HEK293T (cell line): ENCODE data around the gene SNX21.

Experiments used
- CTCF ChIA-PET: fragments of 350-600 bp; formaldehyde crosslinking; extraction: SDS; loops from one replicate; lab custom pipeline; 2021; ENCODE audit warnings: antibody characterized with exemption, inconsistent platforms; lab: Yijun Ruan, JAX
- POLR2A ChIA-PET: fragments of 350-600 bp; formaldehyde crosslinking; extraction: SDS; loops from one replicate; lab custom pipeline; 2020; ENCODE audit warnings: antibody characterized with exemption, inconsistent platforms; lab: Yijun Ruan, JAX
- DNase-seq: peaks from one replicate; pipeline ENCODE4 v3.0.0; 2012; ENCODE audit warnings: mixed read lengths; ENCODE audit errors: extremely low spot score
- ARNT ChIP-seq: fragments of 450-650 bp; IDR thresholded peaks from 2 replicates; pipeline ENCODE4 v1.6.1; 2017; ENCODE audit warnings: mild to moderate bottlenecking
- BHLHE40 ChIP-seq: fragments of 450-650 bp; IDR thresholded peaks from 2 replicates; pipeline ENCODE4 v1.6.1; 2016; ENCODE audit warnings: mild to moderate bottlenecking, moderate library complexity, borderline replicate concordance
- CTBP1 ChIP-seq: fragments of 450-650 bp; IDR thresholded peaks from 2 replicates; pipeline ENCODE4 v1.6.1; 2016; ENCODE audit warnings: borderline replicate concordance
- ELF4 ChIP-seq: fragments of 450-650 bp; IDR thresholded peaks from 2 replicates; pipeline ENCODE4 v1.6.1; 2017; ENCODE audit warnings: antibody characterized with exemption
- FOXA1 ChIP-seq: fragments of 450-650 bp; IDR thresholded peaks from 2 replicates; pipeline ENCODE4 v1.6.1; 2016; ENCODE audit warnings: mild to moderate bottlenecking
- FOXK2 ChIP-seq: fragments of 450-650 bp; IDR thresholded peaks from 2 replicates; pipeline ENCODE4 v1.6.1; 2016; ENCODE audit warnings: mild to moderate bottlenecking
- FOXM1 ChIP-seq: fragments of 450-650 bp; IDR thresholded peaks from 2 replicates; pipeline ENCODE4 v1.6.1; 2017; ENCODE audit warnings: mild to moderate bottlenecking, borderline replicate concordance
- HDGF ChIP-seq: fragments of 450-650 bp; IDR thresholded peaks from 2 replicates; pipeline ENCODE4 v1.6.1; 2017; ENCODE audit warnings: antibody characterized with exemption, borderline replicate concordance
- L3MBTL2 ChIP-seq: fragments of 450-650 bp; conservative IDR thresholded peaks from 2 replicates; pipeline ENCODE4 v1.6.1; 2016; ENCODE audit warnings: mild to moderate bottlenecking
- LEF1 ChIP-seq: fragments of 450-650 bp; IDR thresholded peaks from 2 replicates; pipeline ENCODE4 v1.6.1; 2017; ENCODE audit warnings: mild to moderate bottlenecking, borderline replicate concordance
- NFRKB ChIP-seq: fragments of 450-650 bp; IDR thresholded peaks from 2 replicates; pipeline ENCODE4 v1.6.1; 2016; ENCODE audit warnings: mild to moderate bottlenecking, moderate library complexity
- SP1 ChIP-seq: fragments of 450-650 bp; IDR thresholded peaks from 2 replicates; pipeline ENCODE4 v1.6.1; 2017
- SUZ12 ChIP-seq: fragments of 450-650 bp; IDR thresholded peaks from 2 replicates; pipeline ENCODE4 v1.6.1; 2016; ENCODE audit warnings: mild to moderate bottlenecking
- TARDBP ChIP-seq: fragments of 450-650 bp; IDR thresholded peaks from 2 replicates; pipeline ENCODE4 v1.6.1; 2016
- ZNF384 ChIP-seq: fragments of 450-650 bp; IDR thresholded peaks from 2 replicates; pipeline ENCODE4 v1.6.1; 2016
- TF ChIP-seq, protein P1 (sequence below): fragments of 450-650 bp; IDR thresholded peaks from 2 replicates; pipeline ENCODE4 v1.6.1; 2016

SNX21 gene

DNA sequence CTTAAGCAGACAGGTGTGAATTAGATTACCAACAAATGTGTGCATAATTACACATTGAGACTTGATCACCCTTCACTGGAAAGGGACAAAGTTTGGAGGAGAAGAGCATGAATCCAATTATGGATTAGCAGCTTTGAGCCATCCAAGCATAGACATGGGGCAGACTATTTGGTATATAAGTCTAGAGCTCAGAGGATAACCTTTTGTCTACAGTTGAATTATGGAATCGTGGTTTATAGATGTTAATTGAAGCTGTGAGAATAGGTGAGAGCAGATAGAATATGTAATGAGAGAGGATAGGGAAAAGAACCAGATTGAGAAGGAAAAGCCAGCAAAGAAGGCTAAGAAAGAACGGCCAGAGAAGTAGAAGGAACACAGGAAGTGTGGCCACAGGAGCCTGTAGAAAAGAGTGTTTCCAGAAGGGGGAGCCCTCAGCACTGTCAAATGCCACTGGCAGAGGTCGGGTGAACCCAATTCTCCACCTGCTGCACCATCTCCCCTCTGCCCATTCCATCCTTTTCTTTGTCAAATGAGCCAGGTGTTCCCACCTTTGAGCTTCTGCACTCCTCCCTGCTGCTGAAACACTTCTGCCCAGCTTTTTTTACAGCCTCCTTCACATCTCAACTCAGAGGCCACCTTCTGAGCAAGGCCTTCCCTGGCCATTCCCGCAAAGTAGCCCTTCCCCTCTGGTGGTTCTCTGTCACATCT, 34.5 kb upstream of the SNX21 start:
- ChIA-PET CTCF (interaction anchor here (0.6 to 1.3 kb wide), 7 partner anchors 28 to 426 kb away, joined by 3 read pairs; partner anchors contain the start of gene SNX21), POLR2A (interaction anchor here (1.0 kb wide), 1 partner anchor 14 kb away, joined by 4 read pairs; the partner anchor contains the start of gene UBE2C)
- no peak for TF ChIP-seq SUZ12
- no peak for TF ChIP-seq FOXM1
- peak; percentile 68 for DNase-seq

DNA sequence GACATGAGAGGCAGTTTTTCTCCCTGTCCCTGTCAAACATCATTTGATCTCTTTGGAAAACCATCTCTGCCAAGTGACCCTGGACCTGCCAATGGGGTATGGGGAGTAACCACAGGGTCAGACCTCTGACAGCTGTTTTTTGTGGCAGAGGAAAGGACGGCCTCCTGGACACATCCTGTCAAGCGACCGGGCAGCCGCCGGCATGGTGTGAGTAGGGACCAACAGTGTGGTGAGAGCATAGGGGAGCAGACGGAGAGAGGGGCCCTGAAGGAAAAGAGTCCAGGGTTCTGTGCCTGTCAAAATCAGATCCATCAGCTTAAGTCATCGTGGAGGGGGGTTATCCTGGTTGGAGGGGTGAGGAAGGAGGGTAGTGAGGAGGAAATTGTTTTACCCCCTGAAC, 31.7 kb upstream of the SNX21 start:
- no peak for DNase-seq
- CTCF ChIA-PET, result no interaction called here
- POLR2A ChIA-PET, result interaction anchor here (0.6 kb wide), 1 partner anchor 32 kb away, joined by 5 read pairs; no protein-coding TSS in a partner anchor
- TF ChIP-seq SUZ12, result no peak
- TF ChIP-seq CTBP1, result no peak
- TF ChIP-seq L3MBTL2, result no peak

DNA sequence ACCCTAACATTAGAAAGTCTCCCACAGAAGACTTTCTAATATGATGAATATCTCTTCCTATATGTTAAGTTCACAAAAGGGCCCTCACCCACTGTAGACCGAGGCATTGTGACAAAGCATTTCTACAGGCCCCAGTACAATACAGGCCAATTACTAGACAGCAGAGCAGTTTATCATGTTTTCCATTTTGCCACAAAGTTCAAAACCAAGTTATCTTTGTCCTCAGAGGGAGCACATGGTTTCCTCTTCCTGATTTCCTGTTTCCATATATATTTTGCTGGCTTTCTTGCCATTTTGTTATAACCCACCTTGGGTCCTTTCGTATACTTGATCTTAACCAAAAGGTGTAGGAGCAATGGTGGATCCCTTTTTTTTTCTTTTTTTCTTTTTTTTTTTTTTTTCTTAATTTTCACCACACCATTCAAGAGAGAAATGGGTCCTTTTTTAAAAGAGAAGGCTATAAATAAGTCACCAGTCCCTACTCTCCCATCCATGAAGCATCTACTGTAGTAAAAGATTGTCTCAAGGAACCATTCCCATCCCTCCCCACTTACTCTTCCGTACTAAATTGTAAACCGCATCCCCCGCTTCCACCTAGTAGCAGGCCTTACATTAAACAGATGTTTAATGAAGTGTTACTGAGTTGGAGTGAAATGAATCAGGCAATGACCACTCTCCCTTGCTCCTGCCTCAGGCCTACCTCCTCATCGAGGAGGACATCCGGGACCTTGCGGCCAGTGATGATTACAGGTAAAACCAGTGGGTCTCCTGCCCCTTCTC, 23.2 kb upstream of the SNX21 start:
- CTCF ChIA-PET, result no interaction called here
- TF ChIP-seq LEF1, result no peak
- no peak for TF ChIP-seq CTBP1
- no peak for TF ChIP-seq SP1
- TF ChIP-seq FOXK2, result no peak
- TF ChIP-seq FOXM1, result no peak
- TF ChIP-seq, protein P1, sequence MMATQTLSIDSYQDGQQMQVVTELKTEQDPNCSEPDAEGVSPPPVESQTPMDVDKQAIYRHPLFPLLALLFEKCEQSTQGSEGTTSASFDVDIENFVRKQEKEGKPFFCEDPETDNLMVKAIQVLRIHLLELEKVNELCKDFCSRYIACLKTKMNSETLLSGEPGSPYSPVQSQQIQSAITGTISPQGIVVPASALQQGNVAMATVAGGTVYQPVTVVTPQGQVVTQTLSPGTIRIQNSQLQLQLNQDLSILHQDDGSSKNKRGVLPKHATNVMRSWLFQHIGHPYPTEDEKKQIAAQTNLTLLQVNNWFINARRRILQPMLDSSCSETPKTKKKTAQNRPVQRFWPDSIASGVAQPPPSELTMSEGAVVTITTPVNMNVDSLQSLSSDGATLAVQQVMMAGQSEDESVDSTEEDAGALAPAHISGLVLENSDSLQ, result no peak
- TF ChIP-seq ELF4, result no peak
- no peak for TF ChIP-seq L3MBTL2
- no peak for TF ChIP-seq SUZ12
- TF ChIP-seq NFRKB, result no peak
- no peak for TF ChIP-seq HDGF
- POLR2A ChIA-PET, result no interaction called here
- no peak for DNase-seq

DNA sequence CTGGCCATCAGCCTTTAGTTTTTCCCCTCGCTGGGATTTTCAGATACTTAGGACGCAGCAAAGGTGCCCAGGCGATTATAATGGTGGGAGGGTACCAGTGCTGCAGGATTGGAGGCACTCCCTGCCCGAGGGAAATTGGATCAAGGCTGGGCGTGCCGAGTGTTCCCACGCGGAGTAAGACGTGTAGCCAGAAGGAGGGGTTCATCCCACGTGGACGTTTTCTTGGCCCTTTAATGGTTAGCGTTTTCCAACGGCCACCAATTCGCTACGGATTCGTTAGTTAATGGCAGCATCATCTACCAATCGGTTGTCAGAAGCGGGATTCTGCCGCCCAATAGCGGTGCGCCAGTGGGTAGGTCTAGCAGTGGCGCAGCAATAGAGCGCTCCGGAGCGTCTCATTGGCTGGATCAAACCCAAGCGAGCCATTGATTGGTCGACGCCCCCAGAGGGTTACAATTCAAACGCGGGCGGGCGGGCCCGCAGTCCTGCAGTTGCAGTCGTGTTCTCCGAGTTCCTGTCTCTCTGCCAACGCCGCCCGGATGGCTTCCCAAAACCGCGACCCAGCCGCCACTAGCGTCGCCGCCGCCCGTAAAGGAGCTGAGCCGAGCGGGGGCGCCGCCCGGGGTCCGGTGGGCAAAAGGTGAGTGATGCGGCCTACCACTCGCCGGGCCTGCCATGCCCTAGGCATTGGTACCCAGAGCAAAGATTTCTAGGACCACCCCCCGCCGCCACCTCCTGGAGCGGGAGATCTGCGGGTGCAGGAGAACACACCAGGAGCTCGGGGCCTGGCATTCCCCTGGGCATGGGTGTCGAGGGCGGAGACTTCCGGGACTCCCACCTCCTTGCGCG, 21.2 kb upstream of the SNX21 start, which contains the start of gene UBE2C:
Gene UBE2C, plus strand, starts transcription at position 488 of the 849 bp plus-strand sequence. Its CDS starts 52 bp downstream, at position 540.
- no peak for TF ChIP-seq ELF4
- peak; percentile 86 for TF ChIP-seq L3MBTL2
- TF ChIP-seq FOXM1, result peak; percentile 100
- no peak for TF ChIP-seq CTBP1
- no peak for TF ChIP-seq SP1
- no peak for TF ChIP-seq ZNF384
- TF ChIP-seq, protein P1, result peak; percentile 99
- TF ChIP-seq LEF1, result no peak
- POLR2A ChIA-PET, result interaction anchor here (1.2 to 3.5 kb wide), 6 partner anchors 10 to 122 kb away, joined by 4 to 10 read pairs (median 5); partner anchors contain the start of genes ACOT8, PCIF1, SNX21 and ZSWIM3
- peak; percentile 97 for DNase-seq
- CTCF ChIA-PET, result interaction anchor here (0.7 kb wide), 1 partner anchor 316 kb away, joined by 3 read pairs; no protein-coding TSS in a partner anchor

DNA sequence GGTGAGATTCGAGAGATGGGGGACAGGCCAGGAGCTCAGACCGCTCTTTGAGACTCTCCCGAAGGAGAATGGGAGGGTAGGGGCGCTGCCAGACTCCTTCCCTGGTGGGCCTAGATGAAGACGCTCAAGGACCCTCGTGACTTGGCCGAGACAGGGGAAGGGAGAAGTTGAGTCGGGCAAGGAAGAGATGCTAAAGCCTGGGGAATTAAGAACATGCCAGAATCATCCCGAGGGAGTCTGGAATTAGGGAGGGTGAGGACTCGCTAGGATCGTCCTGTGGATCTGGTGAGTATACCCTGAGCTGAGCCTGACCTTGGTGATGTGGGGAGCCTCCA, 20.6 kb upstream of the SNX21 start:
- POLR2A ChIA-PET, result interaction anchor here (0.8 to 3.5 kb wide), 7 partner anchors 8 to 121 kb away, joined by 3 to 10 read pairs (median 4); partner anchors contain the start of genes ACOT8, PCIF1, SNX21 and ZSWIM3
- CTCF ChIA-PET, result interaction anchor here (0.7 kb wide), 1 partner anchor 315 kb away, joined by 3 read pairs; no protein-coding TSS in a partner anchor
- TF ChIP-seq LEF1 (no peak), HDGF (no peak), ZNF384 (no peak), NFRKB (no peak), FOXA1 (no peak), SP1 (no peak), SUZ12 (no peak), L3MBTL2 (no peak), ARNT (no peak), BHLHE40 (no peak), ELF4 (no peak), TARDBP (no peak), FOXK2 (no peak), CTBP1 (no peak)
- TF ChIP-seq, protein P1, result no peak
- DNase-seq, result no peak
